OCI-LY7 (cell line): ENCODE measurements around the gene CPLX3. TPM values are rescaled to one million over a fixed set of nuclear protein-coding genes. Genes with fewer than 3 reads are reported as not detected.
A peak's percentile ranks its signal among the peaks of the same experiment; 100 is the strongest.

ENCODE experiments used
- BruUV-seq: library from RNA; stranded (reverse); fragments of 400-500 nt; replicated peaks from 2 replicates; lab custom pipeline; 2021; lab: Mats Ljungman, UMichigan
- CTCF ChIA-PET: fragments of 300-600 bp; sonication (Branson Sonifier 250); formaldehyde crosslinking; loops from one replicate; lab custom pipeline; 2022; ENCODE audit warnings: antibody characterized with exemption; ENCODE audit not compliant: unreplicated experiment; lab: Charles Lee
- POLR2A ChIA-PET: fragments of 300-600 bp; sonication (Branson Sonifier 250); formaldehyde crosslinking; loops from one replicate; lab custom pipeline; 2022; ENCODE audit warnings: antibody characterized with exemption; lab: Charles Lee
- DNase-seq: peaks from one replicate; pipeline ENCODE4 v3.0.0-alpha.2; 2015; ENCODE audit warnings: low spot score
- H2AFZ ChIP-seq: fragments of 200-600 bp; sonication (generic), shearing (Covaris generic); 2 replicates; pipeline ENCODE4 v1.6.1; 2014; ENCODE audit warnings: mild to moderate bottlenecking, antibody characterized with exemption, low read length, moderate library complexity
- H3K27ac ChIP-seq: fragments of 200-600 bp; sonication (generic); 2 replicates; pipeline ENCODE4 v1.5.1; 2014; ENCODE audit warnings: mixed run types, low read depth, mild to moderate bottlenecking, moderate library complexity, low read length, inconsistent platforms; ENCODE audit not compliant: poor library complexity, severe bottlenecking
- H3K36me3 ChIP-seq: fragments of 200-600 bp; sonication (generic); 2 replicates; pipeline ENCODE4 v1.6.1; 2014; ENCODE audit warnings: mild to moderate bottlenecking, antibody characterized with exemption, low read length, moderate library complexity, mixed read lengths; ENCODE audit not compliant: insufficient read depth
- H3K4me1 ChIP-seq: fragments of 200-600 bp; sonication (generic); 2 replicates; pipeline ENCODE4 v1.5.1; 2014; ENCODE audit warnings: mild to moderate bottlenecking, low read length; ENCODE audit not compliant: insufficient read depth, poor library complexity, severe bottlenecking
- H3K4me2 ChIP-seq: fragments of 200-600 bp; sonication (generic); 2 replicates; pipeline ENCODE4 v1.6.1; 2014; ENCODE audit warnings: mild to moderate bottlenecking, low read length
- H3K4me3 ChIP-seq: fragments of 200-600 bp; sonication (generic); 2 replicates; pipeline ENCODE4 v1.5.1; 2014; ENCODE audit warnings: mild to moderate bottlenecking, low read depth, low read length; ENCODE audit not compliant: poor library complexity, severe bottlenecking
- H3K79me2 ChIP-seq: fragments of 200-600 bp; sonication (generic); 2 replicates; pipeline ENCODE4 v1.6.1; 2016; ENCODE audit warnings: low read depth, mild to moderate bottlenecking, low read length, moderate library complexity, mixed read lengths; ENCODE audit not compliant: insufficient read depth
- H3K9me2 ChIP-seq: fragments of 200-600 bp; sonication (generic); 2 replicates; pipeline ENCODE4 v1.6.1; 2016; ENCODE audit warnings: mild to moderate bottlenecking, low read length, mixed read lengths; ENCODE audit not compliant: insufficient read depth
- H3K9me3 ChIP-seq: fragments of 200-600 bp; sonication (generic); 2 replicates; pipeline ENCODE4 v1.6.1; 2014; ENCODE audit warnings: mild to moderate bottlenecking, mixed run types, low read length, mixed read lengths
- H4K20me1 ChIP-seq: fragments of 200-600 bp; sonication (generic); 2 replicates; pipeline ENCODE4 v1.6.1; 2014; ENCODE audit warnings: mild to moderate bottlenecking, antibody characterized with exemption, low read length, moderate library complexity, mixed read lengths; ENCODE audit not compliant: insufficient read depth
- CTCF ChIP-seq: fragments of 200-600 bp; sonication (generic); conservative IDR thresholded peaks from 2 replicates; pipeline ENCODE4 v1.5.1; 2014; ENCODE audit warnings: mild to moderate bottlenecking, antibody characterized with exemption, low read length, moderate library complexity, mixed read lengths
- EZH2phosphoT487 ChIP-seq: fragments of 200-600 bp; sonication (generic); IDR thresholded peaks from 2 replicates; pipeline ENCODE4 v1.6.1; 2018; ENCODE audit warnings: low read depth, borderline replicate concordance, mild to moderate bottlenecking, mixed run types, antibody characterized with exemption, low read length, moderate library complexity, mixed read lengths
- intact Hi-C: fragments of 100-400 bp; cut with micrococcal nuclease; formaldehyde crosslinking; loops from one replicate; pipeline ENCODE4 v1.10.0; 2022; ENCODE audit not compliant: unreplicated experiment
- total RNA-seq, 2 experiments: library from RNA; depleted of rRNA in 1 of 2; stranded (reverse); fragments of >200 nt in 1 of 2; shearing (Covaris generic) in 1 of 2; gene quantifications; 2 replicates each; pipeline ENCODE4 v1.2.3, GENCODE V29; 2014 to 2022

Gene CPLX3
- total RNA-seq, 2 experiments from 2014 or later, result 0.35 to 1.5 TPM

GRCh38 chr15:74790080-74790916 lies 36.1 kb upstream of the CPLX3 start:
- H2AFZ ChIP-seq, result no peak overlapping the region
- peak; percentile 75 for DNase-seq
- CTCF ChIA-PET, result interaction anchor here (0.9 kb wide), 1 partner anchor 11 kb away, joined by 3 read pairs; no protein-coding TSS in a partner anchor
- TF ChIP-seq CTCF (no peak), EZH2phosphoT487 (no peak)
- peaks cover 34% of the 10 kb centered on the region; the same call in 1 of the 2 replicates for H4K20me1 ChIP-seq
- no peaks in the 10 kb centered on the region for H3K9me3 ChIP-seq
- peak overlapping the region; percentile 99 for H3K27ac ChIP-seq
- peaks cover 92% of the 10 kb centered on the region for H3K79me2 ChIP-seq
- peaks cover 81% of the 10 kb centered on the region for H3K36me3 ChIP-seq
- H3K4me2 ChIP-seq, result peak overlapping the region; percentile 92
- BruUV-seq, result no TSS peak
- peaks cover 97% of the 10 kb centered on the region for H3K4me1 ChIP-seq
- no peaks in the 10 kb centered on the region for H3K9me2 ChIP-seq
- H3K4me3 ChIP-seq, result peak overlapping the region; percentile 97
- intact Hi-C loops, result loop anchor here (1.0 kb wide), 1 partner anchor 9 kb away; no protein-coding TSS in a partner anchor
- POLR2A ChIA-PET, result interaction anchor here (1.0 to 11.8 kb wide), 2 partner anchors 8 to 14 kb away, joined by 3 to 221 read pairs; partner anchors contain the start of gene CSK

- BruUV-seq, result TSS peak; percentile 7
- no peak for TF ChIP-seq EZH2phosphoT487
- TF ChIP-seq CTCF, result no peak
- peaks cover 97% of the 10 kb centered on the region for H3K4me1 ChIP-seq
- H3K36me3 ChIP-seq, result peaks cover 82% of the 10 kb centered on the region
- ChIA-PET CTCF (no interaction called here), POLR2A (interaction anchor here (11.8 kb wide), 1 partner anchor 15 kb away, joined by 221 read pairs; the partner anchor contains the start of gene CSK)
- DNase-seq, result no peak
- peak overlapping the region; percentile 97 for H3K4me3 ChIP-seq
- H3K79me2 ChIP-seq, result peaks cover 92% of the 10 kb centered on the region
- H3K9me2 ChIP-seq, result no peaks in the 10 kb centered on the region
- H3K9me3 ChIP-seq, result no peaks in the 10 kb centered on the region
- peak overlapping the region; percentile 99 for H3K27ac ChIP-seq
- no peak overlapping the region for H2AFZ ChIP-seq
- intact Hi-C loops, result no loop called here
- peak overlapping the region; percentile 92 for H3K4me2 ChIP-seq
- H4K20me1 ChIP-seq, result peaks cover 34% of the 10 kb centered on the region; the same call in 1 of the 2 replicates
Measured at GRCh38 chr15:74791007-74791406, 35.4 kb upstream of the CPLX3 start.
